Right renal cortex interstitium (tissue), 3 donors: ENCODE results near the gene MYO9A. TPM values are rescaled to one million over a fixed set of nuclear protein-coding genes. Genes with fewer than 3 reads are reported as not detected.
"Not testable (repeated sequence)": the region's sequence is repeated elsewhere in the genome, so short reads cannot be mapped to it uniquely, and the experiment has no call there.

Source experiments
- DNase-seq, 3 donors: peaks; one replicate each; pipeline ENCODE4 v3.0.0-alpha.2; 2013; ENCODE audit warnings: low read depth in 3 of 3, low spot score in 2 of 3
- polyA plus RNA-seq, 3 donors: library from polyadenylated mRNA; unstranded; fragments of 120-200 nt; gene quantifications; one replicate each; pipeline ENCODE4 v1.2.1, GENCODE V29; 2013; ENCODE audit not compliant: insufficient read length in 3 of 3

MYO9A gene
- polyA plus RNA-seq, 3 donors = 33.3 to 37.7 (median 36.2) TPM

- DNase-seq = no peak
Measured at GRCh38 chr15:71885390-71885789, 232.6 kb downstream of the MYO9A start.

- no peak for DNase-seq
Measured at GRCh38 chr15:71883447-71883846, 234.5 kb downstream of the MYO9A start.

GRCh38 chr15:71880276-71880675 lies 237.7 kb downstream of the MYO9A start:
- DNase-seq = no peak

GRCh38 chr15:71874245-71874644 lies 243.7 kb downstream of the MYO9A start:
- DNase-seq = no peak

- not testable (repeated sequence) for DNase-seq
Measured at GRCh38 chr15:71858232-71858631, 259.7 kb downstream of the MYO9A start.

- no peak for DNase-seq
Measured at GRCh38 chr15:71853543-71853942, 264.4 kb downstream of the MYO9A start.

- DNase-seq = no peak
Measured at GRCh38 chr15:71844916-71845315, 273.0 kb downstream of the MYO9A start.

- DNase-seq = no peak
Measured at GRCh38 chr15:71841563-71841962, 276.4 kb downstream of the MYO9A start.

GRCh38 chr15:71830981-71831380 lies 287.0 kb downstream of the MYO9A start:
- DNase-seq = no peak

- no peak for DNase-seq
Measured at GRCh38 chr15:71826196-71826595, 291.8 kb downstream of the MYO9A start.

- DNase-seq = no peak
Measured at GRCh38 chr15:71825021-71825730, 292.8 kb downstream of the MYO9A start.

- DNase-seq = no peak
Measured at GRCh38 chr15:71823801-71824200, 294.1 kb downstream of the MYO9A start.

GRCh38 chr15:71822890-71823630 lies 294.9 kb downstream of the MYO9A start:
- no peak for DNase-seq

- DNase-seq = no peak
Measured at GRCh38 chr15:71821547-71822129, 296.3 kb downstream of the MYO9A start.

GRCh38 chr15:71820127-71820526 lies 297.8 kb downstream of the MYO9A start:
- no peak for DNase-seq

- DNase-seq = no peak
Measured at GRCh38 chr15:71817351-71817750, 300.6 kb downstream of the MYO9A start.

- DNase-seq = no peak
Measured at GRCh38 chr15:71815301-71815700, 302.6 kb downstream of the MYO9A start.

GRCh38 chr15:71813723-71814470 lies 304.1 kb downstream of the MYO9A start:
- no peak for DNase-seq

GRCh38 chr15:71812966-71813722 lies 304.8 kb downstream of the MYO9A start:
- no peak for DNase-seq
